Measurements from ENCODE around the gene SHOC1. TPM values are rescaled to one million over a fixed set of nuclear protein-coding genes. Genes with fewer than 3 reads are reported as not detected.
"Not testable (repeated sequence)": the region's sequence is repeated elsewhere in the genome, so short reads cannot be mapped to it uniquely, and the experiment has no call there.

Gene SHOC1
- under 1 TPM; 0.61 to 0.92 (median 0.67) TPM for polyA plus RNA-seq (ENCODE audit: insufficient read length in 3 of 3)
- long read RNA-seq, donor 1 = 0 reads
- long read RNA-seq, donor 2 = 0 reads
- long read RNA-seq, donor 3 = 0 reads
- long read RNA-seq, donor 4 = 0 reads
- long read RNA-seq, donor 5 = 0 reads
- long read RNA-seq, donor 6 = 0 reads
- long read RNA-seq, donor 7 = 0 reads
- long read RNA-seq, donor 8 = 0 reads
- long read RNA-seq, donor 9 = 0 reads
- long read RNA-seq, donor 10 = 0 reads
- long read RNA-seq, donor 11 = 0 reads
- long read RNA-seq, donor 12 = 0 reads
- long read RNA-seq, donor 13 = 0 reads
- long read RNA-seq, donor 14 = 0 reads
- long read RNA-seq, donor 15 = 0 reads
- long read RNA-seq, donor 16 = 0 reads

DNA sequence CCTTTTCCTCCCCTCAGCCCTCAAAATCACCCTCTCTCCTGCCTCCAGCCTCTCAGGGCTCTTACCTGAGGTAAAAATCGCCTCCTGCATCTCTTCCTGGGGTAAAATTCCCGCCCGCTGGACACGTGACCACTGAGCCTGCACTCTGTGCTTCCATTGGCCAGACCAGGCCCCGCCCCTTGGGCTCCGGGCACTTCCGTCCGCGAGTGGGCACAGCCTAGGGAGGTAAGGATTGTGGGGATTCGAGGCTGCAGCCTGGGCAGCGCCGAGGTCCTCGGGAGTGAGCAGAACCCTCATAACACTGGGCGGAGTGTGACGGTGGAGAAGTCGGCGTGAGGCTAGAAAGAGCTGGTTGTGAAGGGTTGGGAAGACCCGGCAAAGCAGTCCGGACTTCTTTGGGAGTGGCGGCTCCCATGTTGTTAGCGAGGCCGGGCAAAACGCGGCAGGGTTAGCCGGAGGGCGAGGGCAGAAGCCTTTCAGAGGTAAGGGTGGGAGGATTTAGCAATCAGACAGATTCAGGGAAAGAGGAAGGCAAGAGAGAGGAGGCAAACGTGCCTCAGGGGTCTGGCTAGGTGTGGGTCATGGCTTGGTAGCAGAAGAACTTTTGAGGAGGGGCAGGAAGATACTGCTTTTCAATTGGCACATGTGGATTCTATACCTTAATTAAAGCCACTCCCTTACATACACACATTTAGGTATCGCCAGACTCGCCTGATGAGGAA is at the start of gene SHOC1:
Gene SHOC1 (minus strand): TSS at position 103 of the 722 bp plus-strand sequence. CDS start 3,519 bp downstream, outside the sequence.
- no peak for DNase-seq

DNA sequence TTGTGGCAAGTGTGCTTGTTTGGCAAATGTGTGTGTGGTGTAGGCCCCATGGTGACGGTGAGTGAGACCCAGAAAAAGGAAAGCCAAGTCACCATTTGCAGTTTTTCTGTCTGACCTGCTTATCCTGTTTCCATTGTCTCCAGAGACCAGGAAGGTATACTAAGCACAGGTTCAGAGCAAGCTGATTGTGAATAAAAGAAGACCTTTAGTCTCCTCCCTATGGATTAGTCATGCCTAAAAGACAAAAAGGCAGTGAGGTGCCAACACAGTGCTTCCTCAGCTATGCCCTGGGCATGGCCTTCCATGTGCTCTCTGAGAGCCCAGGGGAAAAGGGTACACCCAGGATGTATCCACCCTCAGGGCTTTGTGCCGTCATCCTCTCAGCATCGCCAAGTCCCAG is 49.2 kb upstream of the SHOC1 start:
- no peak for DNase-seq

DNA sequence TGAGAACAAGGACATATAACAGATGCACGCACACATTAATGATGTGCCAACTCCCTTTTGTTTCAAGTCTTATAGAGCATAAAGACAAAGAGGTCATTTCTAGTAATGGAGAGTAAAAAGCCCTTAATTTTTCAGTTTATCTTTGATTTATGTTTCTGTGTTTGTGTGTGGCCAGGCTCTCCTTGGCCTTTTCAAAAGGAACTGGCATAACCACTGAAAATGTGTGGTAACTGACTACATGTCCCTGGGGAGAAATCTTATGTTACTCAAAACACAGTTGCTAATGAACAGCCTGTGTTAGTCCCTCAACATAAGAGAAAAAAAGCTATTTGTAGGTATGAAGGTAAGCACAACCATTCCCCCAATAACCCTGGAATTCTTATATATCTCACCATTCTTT is 47.6 kb upstream of the SHOC1 start:
- DNase-seq = no peak

DNA sequence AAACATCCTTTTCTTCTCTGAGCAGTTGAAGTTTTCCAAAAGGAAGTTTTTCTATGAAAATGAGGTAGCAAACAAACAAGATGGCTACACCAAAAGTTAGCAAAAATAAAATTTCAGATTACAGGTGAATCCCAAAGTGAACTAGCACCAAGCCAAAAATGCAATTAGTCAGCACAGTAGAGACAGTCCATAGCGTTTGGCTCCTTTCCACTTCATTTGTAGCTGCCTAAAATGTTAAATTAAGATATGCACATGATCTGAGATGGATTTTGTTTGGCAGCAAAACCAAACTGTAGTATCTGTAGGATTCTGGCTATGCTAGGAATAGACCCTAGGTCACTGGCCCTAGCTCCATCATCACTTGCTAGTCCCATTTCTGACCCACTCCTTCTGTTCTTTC is 45.7 kb upstream of the SHOC1 start:
- DNase-seq = no peak

- no peak for DNase-seq
These were observed 45.2 kb upstream of the SHOC1 start for GRCh38 chr9:111839987-111840386.

DNA sequence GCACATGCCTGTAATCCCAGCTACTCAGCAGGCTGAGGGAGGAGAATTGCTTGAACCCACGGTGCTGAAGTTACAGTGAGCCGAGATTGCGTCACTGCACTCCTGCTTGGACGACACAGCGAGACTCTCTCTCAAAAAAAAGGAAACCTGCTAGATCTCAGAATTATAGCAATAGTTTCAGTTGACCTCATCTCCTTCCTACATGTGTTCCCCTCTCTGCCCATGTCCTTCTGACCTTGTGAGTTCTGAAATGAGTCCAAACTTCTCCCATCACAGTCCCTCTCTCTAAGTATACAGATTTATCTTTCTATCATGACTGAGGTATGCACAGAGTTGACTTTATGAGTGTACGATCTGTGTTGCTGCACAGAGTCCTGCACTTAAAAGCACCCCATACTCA is 44.6 kb upstream of the SHOC1 start:
- DNase-seq = no peak

DNA sequence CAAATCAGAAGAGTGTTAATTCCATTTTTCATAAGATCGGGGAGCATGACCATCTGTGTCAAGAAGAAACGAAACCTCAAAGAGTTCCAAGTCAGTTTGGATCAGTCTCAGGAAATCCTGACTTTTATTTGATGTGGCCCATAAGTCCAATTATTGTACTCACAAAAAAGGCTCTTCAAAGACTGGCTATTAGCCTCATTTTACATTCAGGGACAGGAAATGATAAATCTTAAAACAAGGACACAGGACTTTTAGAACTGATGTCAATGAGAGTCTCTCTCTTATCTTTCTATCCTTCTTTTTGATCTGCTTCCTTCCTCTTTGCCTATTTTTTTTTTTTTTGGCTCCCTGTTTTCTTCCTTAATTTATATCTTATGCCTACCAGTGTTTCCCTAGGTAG is 43.7 kb upstream of the SHOC1 start:
- no peak for DNase-seq

DNA sequence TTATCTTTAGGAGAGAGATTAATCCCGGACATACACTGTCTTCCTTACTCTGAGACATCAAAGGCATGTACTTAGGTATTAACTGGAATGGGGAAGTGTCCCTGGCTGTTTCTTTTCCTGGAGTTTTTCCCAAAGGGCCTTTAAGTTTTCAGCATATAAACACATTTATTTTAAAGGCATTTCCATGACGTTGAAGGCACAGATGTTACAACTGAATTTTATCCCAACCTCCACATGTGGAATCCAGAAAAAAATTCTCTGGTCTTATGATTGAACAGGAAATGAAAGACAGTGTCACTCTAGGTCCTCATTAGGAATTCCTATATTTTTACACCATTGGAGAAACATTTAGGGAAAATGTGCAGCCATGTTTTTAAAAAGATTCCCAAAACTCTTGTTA is 41.6 kb upstream of the SHOC1 start:
- no peak for DNase-seq

- no peak for DNase-seq
These were observed 39.2 kb upstream of the SHOC1 start for GRCh38 chr9:111833941-111834340.

DNA sequence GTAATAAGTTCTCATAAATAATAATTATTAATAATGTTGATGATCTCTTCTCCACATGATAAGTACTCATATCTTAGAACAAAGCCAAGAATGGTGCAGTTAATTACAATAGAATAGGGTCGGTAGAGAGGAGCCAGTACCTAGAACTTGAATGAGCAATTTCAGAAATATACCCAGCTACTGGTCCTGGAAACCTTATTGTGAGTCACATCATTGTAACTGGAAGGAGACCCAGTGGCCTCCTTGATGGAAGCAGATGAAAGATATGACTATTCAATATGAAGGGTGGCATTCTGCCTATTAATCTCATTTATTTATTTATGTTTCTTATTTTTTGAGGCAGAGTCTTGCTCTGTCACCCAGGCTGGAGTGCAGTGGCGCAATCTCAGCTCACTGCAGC is 37.7 kb upstream of the SHOC1 start:
- DNase-seq = no peak

DNA sequence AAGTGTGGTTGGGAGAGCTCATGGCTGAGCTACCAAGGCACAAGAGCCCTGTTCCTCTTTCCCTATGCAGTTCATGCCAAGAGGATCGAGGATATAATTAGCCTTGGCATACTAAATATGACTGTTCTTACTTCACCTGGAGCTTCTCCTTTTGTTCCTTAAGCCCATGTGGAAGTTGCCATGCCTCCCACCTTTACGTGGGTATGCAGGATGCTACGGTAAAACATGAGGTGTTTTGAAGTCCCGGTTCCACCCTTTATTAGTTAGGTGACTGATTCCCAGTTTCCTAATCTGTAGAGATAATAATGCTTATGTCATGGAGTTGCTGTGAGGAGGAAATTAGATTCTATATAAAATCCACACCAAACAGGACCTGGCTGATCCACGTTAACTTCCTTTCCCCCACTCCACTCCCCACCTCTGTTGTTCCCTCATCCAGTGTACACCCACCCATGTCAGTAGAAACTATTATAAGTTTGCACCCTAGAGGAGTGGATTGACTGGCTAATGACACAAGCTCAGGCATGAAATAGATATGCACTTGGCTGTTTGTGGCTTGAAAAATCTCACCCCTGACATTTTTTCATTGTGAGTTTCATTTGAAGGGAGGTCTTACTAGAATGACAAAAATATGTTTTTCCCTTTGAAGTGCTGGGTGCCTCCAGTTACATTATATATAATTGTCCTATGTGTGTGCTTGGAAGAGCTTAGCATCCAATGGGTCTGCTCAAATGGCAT is 36.8 kb upstream of the SHOC1 start:
- DNase-seq = no peak

DNA sequence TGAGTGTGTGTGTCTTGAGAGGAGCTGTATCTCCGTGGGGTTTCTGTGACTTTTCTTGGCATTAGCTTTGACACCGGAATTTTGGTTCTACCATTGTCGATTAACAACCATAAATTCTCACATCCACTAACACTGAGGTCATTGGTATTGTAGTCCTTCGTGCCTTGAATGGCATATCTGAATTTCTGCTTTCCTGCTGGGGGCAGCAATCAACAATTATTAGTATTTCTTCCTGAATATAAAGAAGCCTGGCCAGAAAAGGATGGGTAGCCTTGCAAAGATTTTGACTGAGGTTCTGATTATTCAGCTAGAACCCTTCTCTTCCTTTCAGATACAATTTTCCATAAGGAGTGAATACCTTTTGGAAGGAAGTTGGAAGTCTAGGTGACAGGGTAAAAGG is 33.5 kb upstream of the SHOC1 start:
- no peak for DNase-seq

- no peak for DNase-seq
These were observed 30.9 kb upstream of the SHOC1 start for GRCh38 chr9:111825468-111826145.

GRCh38 chr9:111821006-111821528 is 26.3 kb upstream of the SHOC1 start:
- no peak for DNase-seq

DNA sequence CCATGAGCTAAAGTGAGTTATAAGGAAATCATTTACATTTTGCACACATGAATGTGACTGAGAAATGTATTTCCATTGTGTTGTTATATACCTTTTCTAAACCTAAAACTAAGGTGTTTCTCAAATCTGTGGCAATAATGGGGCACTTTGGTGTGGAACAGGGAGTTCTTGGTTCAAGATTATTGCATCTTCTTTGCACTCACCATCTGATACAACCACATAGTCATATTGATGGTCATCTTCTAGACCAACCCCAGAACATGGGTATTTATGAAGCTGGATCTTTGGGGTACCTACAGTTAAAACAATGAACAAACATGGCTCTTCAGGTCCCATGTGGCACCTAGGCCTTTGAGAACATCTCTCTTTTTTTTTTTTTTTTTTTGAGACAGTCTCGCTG is 24.6 kb upstream of the SHOC1 start:
- DNase-seq = no peak

GRCh38 chr9:111815285-111816070 is 20.7 kb upstream of the SHOC1 start:
- DNase-seq = no peak

DNA sequence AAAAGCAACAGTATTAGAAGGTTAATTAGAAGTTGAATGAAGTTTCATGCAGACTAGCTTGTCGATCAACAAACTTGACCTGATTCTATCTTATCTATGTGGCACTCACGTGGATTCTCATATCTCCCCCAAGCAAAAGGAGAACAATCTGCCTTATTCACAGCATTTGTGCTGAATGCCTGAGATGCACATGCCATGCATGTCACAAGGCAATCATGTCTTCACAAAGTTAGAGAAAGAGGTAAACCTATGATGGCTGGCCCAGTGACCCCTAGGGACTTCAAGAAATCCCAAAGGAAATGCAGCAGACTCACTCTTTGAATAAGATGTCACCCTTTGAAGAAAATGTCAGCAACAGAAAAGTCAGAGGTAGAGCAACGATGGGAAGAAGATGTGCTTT is 17.6 kb upstream of the SHOC1 start:
- DNase-seq = no peak

DNA sequence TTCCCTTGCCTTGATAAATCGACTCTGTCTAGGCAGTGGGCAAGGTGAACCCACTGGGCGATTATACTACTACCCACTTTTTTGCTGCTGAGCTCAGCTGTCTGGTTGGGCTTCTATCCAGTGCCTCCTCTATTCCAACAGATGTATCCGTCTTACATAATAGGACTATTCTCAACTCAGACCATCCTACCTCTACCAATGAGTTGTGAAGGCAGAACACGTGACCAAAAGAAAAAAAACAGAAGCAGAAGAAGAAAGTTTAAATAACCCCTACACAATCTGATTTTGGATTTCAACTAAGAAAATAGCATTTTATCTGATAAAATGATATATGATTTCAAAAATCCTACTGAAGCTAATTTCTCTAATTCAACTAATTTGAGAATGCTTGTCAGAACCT is 16.2 kb upstream of the SHOC1 start:
- DNase-seq = no peak

GRCh38 chr9:111810415-111810814 is 15.7 kb upstream of the SHOC1 start:
- not testable (repeated sequence) for DNase-seq

GRCh38 chr9:111807197-111807596 is 12.5 kb upstream of the SHOC1 start:
- DNase-seq = no peak

GRCh38 chr9:111806259-111806658 is 11.5 kb upstream of the SHOC1 start:
- DNase-seq = no peak
